GM06990 (cell line): ENCODE results near the gene TRIM15.
"Not testable (repeated sequence)": the region's sequence is repeated elsewhere in the genome, so short reads cannot be mapped to it uniquely, and the experiment has no call there.

Source experiments
- DNase-seq: peaks from one replicate; pipeline ENCODE4 v3.0.0-alpha.2; 2011; ENCODE audit not compliant: insufficient read length; ENCODE audit errors: extremely low read depth
- H3K27me3 ChIP-seq: replicated peaks from 2 replicates; pipeline ENCODE4 v1.6.0; 2011; ENCODE audit warnings: low read length; ENCODE audit not compliant: control insufficient read depth, insufficient read depth
- H3K36me3 ChIP-seq: 2 replicates; pipeline ENCODE4 v1.5.1; 2011; ENCODE audit warnings: low read length; ENCODE audit not compliant: control insufficient read depth, insufficient read depth
- H3K4me3 ChIP-seq: replicated peaks from 2 replicates; pipeline ENCODE4 v1.5.1; 2011; ENCODE audit warnings: low read depth, mild to moderate bottlenecking, control low read depth, low read length
- CTCF ChIP-seq: IDR thresholded peaks from 2 replicates; pipeline ENCODE4 v1.5.1; 2011; ENCODE audit warnings: low read length, control low read depth, mild to moderate bottlenecking, inconsistent platforms; ENCODE audit not compliant: insufficient read depth, poor library complexity, severe bottlenecking

The TRIM15 gene

GRCh38 chr6:30162265-30163089, 869 bp upstream of the TRIM15 start:
- no peak for TF ChIP-seq CTCF
- DNase-seq = no peak
- Histone ChIP-seq H3K27me3 (no peaks in the 10 kb centered on the region), H3K36me3 (no peaks in the 10 kb centered on the region), H3K4me3 (no peak overlapping the region)

GRCh38 chr6:30163918-30164654, 740 bp downstream of the TRIM15 start:
- Histone ChIP-seq H3K36me3 (no peaks in the 10 kb centered on the region), H3K4me3 (no peak overlapping the region), H3K27me3 (no peaks in the 10 kb centered on the region; the same call in 1 of the 2 replicates)
- TF ChIP-seq CTCF = no peak
- no peak for DNase-seq

- H3K36me3 ChIP-seq = no peaks in the 10 kb centered on the region
- no peak overlapping the region for H3K4me3 ChIP-seq
- no peaks in the 10 kb centered on the region; the same call in 1 of the 2 replicates for H3K27me3 ChIP-seq
- TF ChIP-seq CTCF = no peak
- no peak for DNase-seq
Observed at GRCh38 chr6:30164714-30165113, 1.4 kb downstream of the TRIM15 start.

- not testable (repeated sequence) for DNase-seq, H3K27me3 ChIP-seq, H3K36me3 ChIP-seq, H3K4me3 ChIP-seq
Observed at GRCh38 chr6:30165238-30165637, 1.9 kb downstream of the TRIM15 start.

- Histone ChIP-seq H3K4me3 (no peak overlapping the region), H3K36me3 (no peaks in the 10 kb centered on the region), H3K27me3 (no peaks in the 10 kb centered on the region; the same call in none of the 2 replicates)
- TF ChIP-seq CTCF = no peak
- DNase-seq = no peak
Observed at GRCh38 chr6:30167101-30167500, 3.8 kb downstream of the TRIM15 start.

GRCh38 chr6:30168741-30169140, 5.4 kb downstream of the TRIM15 start:
- H3K4me3 ChIP-seq = no peak overlapping the region
- TF ChIP-seq CTCF = no peak
- DNase-seq = no peak
- H3K27me3 ChIP-seq = no peaks in the 10 kb centered on the region; the same call in none of the 2 replicates
- no peaks in the 10 kb centered on the region for H3K36me3 ChIP-seq
